Tibial nerve (tissue), 4 donors: ENCODE measurements around the gene AAMP. TPM values are rescaled to one million over a fixed set of nuclear protein-coding genes. Genes with fewer than 3 reads are reported as not detected.

ENCODE experiments used
- DNase-seq, 2 donors: peaks; one replicate each; pipeline ENCODE4 v3.0.0-alpha.2; 2019; ENCODE audit warnings: low spot score in 2 of 2
- H3K27ac ChIP-seq, 4 donors: fragments of 200-600 bp; sonication (generic) in 3 of 4; one replicate each; pipeline ENCODE4 v1.5.1; 2017 to 2019; ENCODE audit warnings: mild to moderate bottlenecking in 1 of 4
- H3K27me3 ChIP-seq, 2 donors: fragments of 200-600 bp; sonication (generic) in 1 of 2; one replicate each; pipeline versions ENCODE4 v1.5.1 to v1.6.0; 2017 to 2019
- H3K36me3 ChIP-seq, 3 donors: fragments of 200-600 bp; sonication (generic); one replicate each; pipeline ENCODE4 v1.5.1; 2018 to 2019
- H3K4me1 ChIP-seq, 4 donors: fragments of 200-600 bp; sonication (generic) in 3 of 4; one replicate each; pipeline ENCODE4 v1.5.1; 2017 to 2019
- H3K4me3 ChIP-seq, 4 donors: fragments of 200-600 bp; sonication (generic) in 3 of 4; one replicate each; pipeline ENCODE4 v1.5.1; 2017 to 2019; ENCODE audit warnings: mild to moderate bottlenecking in 1 of 4, moderate library complexity in 1 of 4
- H3K9me3 ChIP-seq, 4 donors: fragments of 200-600 bp; sonication (generic) in 3 of 4; one replicate each; pipeline ENCODE4 v1.5.1; 2017 to 2019
- CTCF ChIP-seq, 5 experiments: fragments of 200-600 bp in 3 of 5; fragments of 450-650 bp in 2 of 5; sonication (generic) in 3 of 5; IDR thresholded peaks; one replicate each; pipeline ENCODE4 v1.5.1; 2016 to 2019; ENCODE audit warnings: antibody characterized with exemption in 5 of 5, mild to moderate bottlenecking in 3 of 5, moderate library complexity in 2 of 5
- EP300 ChIP-seq, 2 donors: sonication (generic); formaldehyde crosslinking; IDR thresholded peaks; one replicate each; pipeline ENCODE4 v1.6.1; 2017; ENCODE audit warnings: antibody characterized with exemption in 2 of 2, mild to moderate bottlenecking in 1 of 2
- POLR2A ChIP-seq, 2 donors: fragments of 450-650 bp; IDR thresholded peaks; one replicate each; pipeline ENCODE4 v1.6.1; 2017; ENCODE audit warnings: antibody characterized with exemption in 2 of 2, mild to moderate bottlenecking in 2 of 2, moderate library complexity in 2 of 2
- WGBS, 2 donors: methylation state at CpG; one replicate each; pipeline ENCODE4 v1.1.5; 2018; 5-methylcytosine and 5-hydroxymethylcytosine counted together
- total RNA-seq, 4 donors: library from RNA; depleted of rRNA; stranded (reverse); fragments of >200 nt; gene quantifications; one replicate each; pipeline ENCODE4 v1.1.0, GENCODE V29; 2016

The AAMP gene
- total RNA-seq, 4 donors from 2014 or later = 111 to 179 (median 143) TPM

- Histone ChIP-seq H3K27ac (no peak overlapping the region), H3K36me3 (no peaks in the 10 kb centered on the region), H3K9me3 (no peaks in the 10 kb centered on the region), H3K4me1 (no peaks in the 10 kb centered on the region), H3K27me3 (no peaks in the 10 kb centered on the region), H3K4me3 (no peak overlapping the region)
- WGBS, 2 donors = 88 to 92% methylated on average over 6 of the region's 6 CpGs
- DNase-seq = no peak
- TF ChIP-seq EP300 (IDR thresholded peaks at IDR 0.05) = no peak
- TF ChIP-seq CTCF (IDR thresholded peaks at IDR 0.05) = no peak
- no peak for TF ChIP-seq POLR2A (IDR thresholded peaks at IDR 0.05)
These were observed 37.6 kb upstream of the AAMP start for GRCh38 chr2:218307415-218308090.

- Histone ChIP-seq H3K36me3 (no peaks in the 10 kb centered on the region), H3K4me3 (no peak overlapping the region), H3K27ac (no peak overlapping the region), H3K4me1 (peaks cover 0 to 1% (median 0%) of the 10 kb centered on the region in 4 donors), H3K9me3 (no peaks in the 10 kb centered on the region), H3K27me3 (no peaks in the 10 kb centered on the region)
- no peak for TF ChIP-seq CTCF (IDR thresholded peaks at IDR 0.05)
- TF ChIP-seq EP300 (IDR thresholded peaks at IDR 0.05) = no peak
- no peak for TF ChIP-seq POLR2A (IDR thresholded peaks at IDR 0.05)
- 82 to 86% methylated on average over 9 of the region's 9 CpGs for WGBS, 2 donors
- no peak for DNase-seq
These were observed 36.4 kb upstream of the AAMP start for GRCh38 chr2:218306184-218306920.

- WGBS, 2 donors = 67 to 68% methylated on average over 5 of the region's 5 CpGs
- H3K27me3 ChIP-seq = no peaks in the 10 kb centered on the region
- TF ChIP-seq EP300 (IDR thresholded peaks at IDR 0.05) (no peak), POLR2A (IDR thresholded peaks at IDR 0.05) (no peak), CTCF (IDR thresholded peaks at IDR 0.05) (no peak)
These were observed 35.4 kb upstream of the AAMP start for GRCh38 chr2:218305383-218305782.

GRCh38 chr2:218301176-218301819 is 31.4 kb upstream of the AAMP start:
- Histone ChIP-seq H3K9me3 (no peaks in the 10 kb centered on the region), H3K4me3 (no peak overlapping the region), H3K27me3 (no peaks in the 10 kb centered on the region), H3K4me1 (peaks cover 0 to 25% (median 0%) of the 10 kb centered on the region in 4 donors), H3K27ac (peak overlapping the region in 1 of 4 donors; percentile 41), H3K36me3 (no peaks in the 10 kb centered on the region)
- TF ChIP-seq CTCF (IDR thresholded peaks at IDR 0.05) = peak; percentile 95 to 97 (median 96)
- no peak for TF ChIP-seq POLR2A (IDR thresholded peaks at IDR 0.05)
- peak in 1 of 2 donors; percentile 52 for TF ChIP-seq EP300 (IDR thresholded peaks at IDR 0.05)
- 8 to 11% methylated on average over 9 of the region's 9 CpGs for WGBS, 2 donors
- peak; percentile 81 to 95 for DNase-seq

More at GRCh38 chr2:218305383-218305782, 35.4 kb upstream of the AAMP start:
- Histone ChIP-seq H3K4me1 (peaks cover 0 to 6% (median 0%) of the 10 kb centered on the region in 4 donors), H3K36me3 (no peaks in the 10 kb centered on the region), H3K4me3 (no peak overlapping the region), H3K27ac (no peak overlapping the region), H3K9me3 (no peaks in the 10 kb centered on the region)
- DNase-seq = no peak
